Activated B cell treated with CpG ODN at 0.5 μM for 24 hours (primary cell): ENCODE measurements around the gene ARID3A. TPM values are rescaled to one million over a fixed set of nuclear protein-coding genes. Genes with fewer than 3 reads are reported as not detected.

Source experiments
- ATAC-seq: fragments of 200-7000 bp; cut with Tn5 transposase; one replicate; pipeline ENCODE4 v1.10.0; 2021; ENCODE audit warnings: low read depth, mild to moderate bottlenecking, moderate library complexity
- CTCF ChIA-PET: fragments of 350-600 bp; sonication (Branson Sonifier 250); formaldehyde crosslinking; loops from one replicate; lab custom pipeline; 2021; ENCODE audit warnings: antibody characterized with exemption; lab: Charles Lee
- POLR2A ChIA-PET: fragments of 350-600 bp; sonication (Branson Sonifier 250); formaldehyde crosslinking; loops from one replicate; lab custom pipeline; 2021; ENCODE audit warnings: antibody characterized with exemption; lab: Charles Lee
- DNase-seq: peaks from one replicate; pipeline ENCODE4 v3.0.0; 2022
- H3K27ac Mint-ChIP-seq: one replicate; pipeline ENCODE4 v1.8.0; 2020; ENCODE audit warnings: mixed read lengths
- H3K27me3 Mint-ChIP-seq: one replicate; pipeline ENCODE4 v1.8.0; 2021; ENCODE audit warnings: mixed read lengths
- H3K36me3 Mint-ChIP-seq: one replicate; pipeline ENCODE4 v1.8.0; 2021; ENCODE audit warnings: low read depth, mixed read lengths
- H3K4me1 Mint-ChIP-seq: one replicate; pipeline ENCODE4 v1.8.0; 2021; ENCODE audit warnings: mixed read lengths
- H3K4me3 Mint-ChIP-seq: one replicate; pipeline ENCODE4 v1.8.0; 2020; ENCODE audit warnings: mild to moderate bottlenecking, mixed read lengths
- H3K9me3 Mint-ChIP-seq: one replicate; pipeline ENCODE4 v1.8.0; 2020; ENCODE audit warnings: mixed read lengths
- CTCF ChIP-seq: fragments of 200-600 bp; IDR thresholded peaks from one replicate; pipeline ENCODE4 v1.8.0; 2022; ENCODE audit warnings: antibody characterized with exemption, mild to moderate bottlenecking
- intact Hi-C: fragments of 100-400 bp; cut with micrococcal nuclease; formaldehyde crosslinking; loops from one replicate; pipeline ENCODE4 v1.15.1; 2024
- total RNA-seq: library from RNA; stranded (reverse); gene quantifications from 2 replicates; pipeline ENCODE4 v1.2.3, GENCODE V29; 2022

ARID3A gene
- total RNA-seq, 1 donor from 2014 or later = 74.9 TPM

DNA sequence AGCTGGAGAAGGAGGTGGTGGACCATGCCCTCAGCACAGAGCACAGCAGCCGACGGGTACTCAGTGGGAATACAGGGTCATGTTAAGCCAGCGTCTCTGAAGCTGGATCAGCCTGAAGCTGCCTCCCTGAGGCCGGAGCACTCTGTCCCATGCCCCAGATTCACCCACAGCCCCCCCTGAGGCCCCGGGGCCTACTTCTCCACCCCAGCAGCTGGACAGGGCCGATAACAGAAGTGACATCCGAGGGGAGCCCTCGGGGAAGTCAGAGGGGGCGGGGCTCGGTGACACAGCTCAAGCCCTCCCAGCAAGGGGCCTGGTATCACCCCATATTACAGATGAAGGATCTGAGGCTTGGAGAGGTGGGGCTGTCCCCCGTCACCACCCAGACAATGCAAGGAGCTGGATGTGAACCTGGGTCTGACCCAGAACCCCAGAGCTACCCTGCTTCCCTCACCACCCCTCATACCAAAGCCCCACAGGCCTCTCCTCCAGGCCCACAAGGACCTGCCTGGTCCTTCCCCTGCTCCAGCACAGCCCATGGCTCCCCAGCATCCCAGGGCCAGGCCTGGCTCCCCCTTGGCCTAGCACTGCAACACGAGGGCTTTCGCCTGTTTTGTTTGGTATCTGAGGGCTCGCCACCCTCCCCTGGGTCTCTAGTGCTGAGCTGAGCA, 18.5 kb upstream of the ARID3A start:
- DNase-seq (peak; percentile 70), ATAC-seq (peak; percentile 49)
- CTCF ChIA-PET = interaction anchor here (0.6 to 2.5 kb wide), 6 partner anchors 9 to 51 kb away, joined by 3 to 16 read pairs (median 6); partner anchors contain the start of genes MED16 and RNU6-9
- H3K27me3 Mint-ChIP-seq = no peaks in the 10 kb centered on the region
- H3K4me1 Mint-ChIP-seq = peaks cover 73% of the 10 kb centered on the region
- no peaks in the 10 kb centered on the region for H3K9me3 Mint-ChIP-seq
- H3K36me3 Mint-ChIP-seq = peaks cover 23% of the 10 kb centered on the region
- intact Hi-C loops = loop anchor here (5.0 kb wide), 3 partner anchors 110 to 355 kb away; partner anchors contain the start of gene PTBP1
- no peak for TF ChIP-seq CTCF
- H3K27ac Mint-ChIP-seq = peak overlapping the region; percentile 99
- H3K4me3 Mint-ChIP-seq = peak overlapping the region; percentile 80
- POLR2A ChIA-PET = interaction anchor here (0.6 to 9.8 kb wide), 18 partner anchors 9 to 368 kb away, joined by 3 to 213 read pairs (median 5); partner anchors contain the start of genes CIRBP, FAM174C, MED16 and RNU6-2

GRCh38 chr19:911197-912033, 14.4 kb upstream of the ARID3A start:
- no peak for DNase-seq
- Mint-ChIP-seq H3K9me3 (no peaks in the 10 kb centered on the region), H3K36me3 (peaks cover 16% of the 10 kb centered on the region), H3K4me3 (peak overlapping the region; percentile 72), H3K27me3 (no peaks in the 10 kb centered on the region), H3K27ac (peak overlapping the region; percentile 79), H3K4me1 (peaks cover 52% of the 10 kb centered on the region)
- no peak for TF ChIP-seq CTCF
- intact Hi-C loops = no loop called here
- CTCF ChIA-PET = interaction anchor here (1.3 kb wide), 1 partner anchor 333 kb away, joined by 3 read pairs; no protein-coding TSS in a partner anchor
- no peak for ATAC-seq
- POLR2A ChIA-PET = interaction anchor here (5.9 to 9.8 kb wide), 2 partner anchors 16 to 48 kb away, joined by 52 to 213 read pairs; partner anchors contain the start of genes MED16 and RNU6-9

- ChIA-PET CTCF (interaction anchor here (2.4 kb wide), 1 partner anchor 48 kb away, joined by 7 read pairs; no protein-coding TSS in a partner anchor), POLR2A (interaction anchor here (1.0 to 2.8 kb wide), 3 partner anchors 19 to 71 kb away, joined by 3 to 16 read pairs (median 11); partner anchors contain the start of genes MED16, RNU6-9 and WDR18)
- ATAC-seq = no peak
- Mint-ChIP-seq H3K36me3 (peaks cover 13% of the 10 kb centered on the region), H3K9me3 (no peaks in the 10 kb centered on the region), H3K4me1 (peaks cover 42% of the 10 kb centered on the region), H3K4me3 (peak overlapping the region; percentile 89), H3K27ac (peak overlapping the region; percentile 86), H3K27me3 (no peaks in the 10 kb centered on the region)
- no peak for DNase-seq
- intact Hi-C loops = no loop called here
- TF ChIP-seq CTCF = no peak
Observed at GRCh38 chr19:912181-913079, 13.4 kb upstream of the ARID3A start.

DNA sequence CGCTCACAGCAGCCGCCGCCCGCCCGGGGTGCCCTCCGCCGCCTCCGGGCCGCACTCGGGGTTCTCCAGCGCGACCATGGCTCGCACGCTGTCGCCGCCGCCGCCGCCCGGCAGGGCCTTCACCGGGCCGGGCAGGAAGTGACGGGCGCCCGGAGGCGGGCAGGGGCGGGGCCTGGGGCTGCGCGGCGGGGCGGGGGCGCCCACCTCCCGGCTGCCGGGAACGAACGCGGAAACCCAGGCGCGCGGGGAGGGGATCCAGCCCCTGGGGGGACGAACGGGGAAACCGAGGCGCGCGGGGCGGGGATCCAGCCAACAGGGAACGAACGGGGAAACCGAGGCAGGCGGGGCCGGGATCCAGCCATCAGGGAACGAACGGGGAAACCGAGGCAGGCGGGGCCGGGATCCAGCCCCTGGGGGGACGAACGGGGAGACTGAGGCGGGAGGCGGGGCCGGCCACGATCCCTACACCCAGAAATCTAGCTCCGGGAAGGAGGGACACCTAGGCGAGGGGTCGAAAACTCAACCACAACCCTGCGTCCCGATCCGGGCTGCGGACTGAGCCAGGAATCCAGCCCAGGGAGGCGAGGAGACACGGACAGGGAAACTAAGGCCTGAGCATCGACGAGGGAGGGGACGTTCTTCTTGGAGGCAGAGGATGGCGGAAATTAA, 12.6 kb upstream of the ARID3A start, which contains the start of gene R3HDM4:
Gene R3HDM4, minus strand, starts transcription at position 140 of the 669 bp plus-strand sequence. Its CDS starts 62 bp downstream, at position 78.
- H3K4me1 Mint-ChIP-seq = peaks cover 36% of the 10 kb centered on the region
- CTCF ChIA-PET = interaction anchor here (2.4 kb wide), 1 partner anchor 49 kb away, joined by 7 read pairs; no protein-coding TSS in a partner anchor
- H3K27me3 Mint-ChIP-seq = no peaks in the 10 kb centered on the region
- intact Hi-C loops = no loop called here
- DNase-seq (peak; percentile 85), ATAC-seq (peak; percentile 50)
- peak within 1 kb of the TSS; percentile 89 for H3K4me3 Mint-ChIP-seq
- peaks cover 13% of the 10 kb centered on the region for H3K36me3 Mint-ChIP-seq
- POLR2A ChIA-PET = interaction anchor here (0.5 to 2.8 kb wide), 7 partner anchors 20 to 192 kb away, joined by 3 to 19 read pairs (median 7); partner anchors contain the start of genes MED16, RNU6-9 and WDR18
- H3K27ac Mint-ChIP-seq = peak within 1 kb of the TSS; percentile 86
- H3K9me3 Mint-ChIP-seq = no peaks in the 10 kb centered on the region
- TF ChIP-seq CTCF = no peak
